GM10248 (cell line): Measurements from ENCODE around the gene RNF114.
A peak's percentile ranks its signal among the peaks of the same experiment; 100 is the strongest.

ENCODE experiments used
- CTCF ChIA-PET: fragments of 300-600 bp; sonication (Branson Sonifier 250); formaldehyde crosslinking; extraction: SDS; loops from one replicate; lab custom pipeline; 2021; ENCODE audit warnings: antibody characterized with exemption; lab: Yijun Ruan, JAX
- POLR2A ChIA-PET: fragments of 350-650 bp; sonication (Branson Sonifier 250); formaldehyde crosslinking; extraction: SDS; loops from one replicate; lab custom pipeline; 2020; ENCODE audit warnings: antibody characterized with exemption; lab: Yijun Ruan, JAX
- DNase-seq: peaks from one replicate; pipeline ENCODE4 v3.0.0; 2012; ENCODE audit errors: extremely low spot score
- CTCF ChIP-seq: IDR thresholded peaks from 2 replicates; pipeline ENCODE4 v1.5.1; 2012; ENCODE audit warnings: mild to moderate bottlenecking, low read depth; ENCODE audit errors: extremely low read depth, missing control alignments, control extremely low read depth

The RNF114 gene

GRCh38 chr20:49936153-49937026, at the start of gene RNF114:
Gene RNF114, plus strand, starts transcription at chr20:49936397. Its CDS starts 16 bp downstream, at chr20:49936413.
- CTCF ChIA-PET = interaction anchor here (0.7 to 5.2 kb wide), 11 partner anchors 10 to 326 kb away, joined by 3 to 25 read pairs (median 7); no protein-coding TSS in a partner anchor
- DNase-seq = peak; percentile 99
- no peak for TF ChIP-seq CTCF
- POLR2A ChIA-PET = interaction anchor here (0.5 to 1.1 kb wide), 3 partner anchors 9 to 82 kb away, joined by 3 to 16 read pairs (median 3); partner anchors contain the start of gene SPATA2

- TF ChIP-seq CTCF = no peak
- CTCF ChIA-PET = interaction anchor here (0.7 to 8.4 kb wide), 11 partner anchors 14 to 552 kb away, joined by 3 to 75 read pairs (median 4); no protein-coding TSS in a partner anchor
- POLR2A ChIA-PET = interaction anchor here (1.0 kb wide), 1 partner anchor 218 kb away, joined by 3 read pairs; no protein-coding TSS in a partner anchor
- DNase-seq = no peak
Observed at GRCh38 chr20:49886571-49887213, 49.5 kb upstream of the RNF114 start.

- no peak for TF ChIP-seq CTCF
- POLR2A ChIA-PET = interaction anchor here (1.0 kb wide), 1 partner anchor 219 kb away, joined by 3 read pairs; no protein-coding TSS in a partner anchor
- no peak for DNase-seq
- CTCF ChIA-PET = interaction anchor here (0.7 to 8.4 kb wide), 17 partner anchors 7 to 553 kb away, joined by 3 to 75 read pairs (median 5); no protein-coding TSS in a partner anchor
Observed at GRCh38 chr20:49887251-49888211, 48.7 kb upstream of the RNF114 start.

GRCh38 chr20:49888212-49889000, 47.8 kb upstream of the RNF114 start:
- POLR2A ChIA-PET = no interaction called here
- CTCF ChIA-PET = interaction anchor here (0.7 to 8.4 kb wide), 18 partner anchors 8 to 346 kb away, joined by 3 to 75 read pairs (median 6); no protein-coding TSS in a partner anchor
- TF ChIP-seq CTCF = peak; percentile 80
- DNase-seq = peak; percentile 84

GRCh38 chr20:49889001-49889934, 46.9 kb upstream of the RNF114 start:
- DNase-seq = no peak
- ChIA-PET CTCF (interaction anchor here (0.6 to 8.4 kb wide), 18 partner anchors 7 to 347 kb away, joined by 3 to 75 read pairs (median 6); no protein-coding TSS in a partner anchor), POLR2A (no interaction called here)
- no peak for TF ChIP-seq CTCF
